Measurements from ENCODE around the gene AOC1. TPM values are rescaled to one million over a fixed set of nuclear protein-coding genes. Genes with fewer than 3 reads are reported as not detected.

The AOC1 gene
- total RNA-seq, 5 donors from 2014 or later (not counting 1 experiment from before 2014, with no cell fraction given) = 0.15 to 0.28 TPM; not detected in 3

DNA sequence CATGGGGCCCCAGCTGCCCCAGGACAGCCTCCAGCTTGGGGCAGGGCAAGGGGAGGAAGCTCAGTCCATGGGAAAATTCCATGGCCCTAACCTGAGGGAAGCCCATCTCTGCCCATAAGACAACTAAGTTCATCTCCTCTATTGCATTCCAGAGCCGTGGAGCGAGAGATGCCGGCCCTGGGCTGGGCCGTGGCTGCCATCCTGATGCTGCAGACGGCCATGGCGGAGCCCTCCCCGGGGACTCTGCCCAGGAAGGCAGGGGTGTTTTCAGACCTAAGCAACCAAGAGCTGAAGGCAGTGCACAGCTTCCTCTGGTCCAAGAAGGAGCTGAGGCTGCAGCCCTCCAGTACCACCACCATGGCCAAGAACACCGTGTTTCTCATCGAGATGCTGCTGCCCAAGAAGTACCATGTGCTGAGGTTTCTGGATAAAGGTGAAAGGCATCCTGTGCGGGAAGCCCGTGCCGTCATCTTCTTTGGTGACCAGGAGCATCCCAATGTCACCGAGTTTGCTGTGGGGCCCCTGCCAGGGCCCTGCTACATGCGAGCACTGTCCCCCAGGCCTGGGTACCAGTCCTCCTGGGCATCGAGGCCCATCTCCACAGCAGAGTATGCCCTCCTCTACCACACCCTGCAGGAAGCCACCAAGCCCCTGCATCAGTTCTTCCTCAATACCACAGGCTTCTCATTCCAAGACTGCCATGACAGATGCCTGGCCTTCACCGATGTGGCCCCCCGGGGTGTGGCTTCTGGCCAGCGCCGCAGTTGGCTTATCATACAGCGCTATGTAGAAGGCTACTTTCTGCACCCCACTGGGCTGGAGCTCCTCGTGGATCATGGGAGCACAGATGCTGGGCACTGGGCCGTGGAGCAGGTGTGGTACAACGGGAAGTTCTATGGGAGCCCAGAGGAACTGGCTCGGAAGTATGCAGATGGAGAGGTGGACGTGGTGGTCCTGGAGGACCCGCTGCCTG is 4.3 kb downstream of the AOC1 start:
- Histone ChIP-seq H3K4me1 (ENCODE audit: control insufficient read depth in 1 of 2, extremely low read depth in 1 of 2, insufficient read depth in 2 of 2, low read length in 2 of 2) (no peaks in the 10 kb centered on the region), H3K27ac (ENCODE audit: low read length) (no peak overlapping the region), H3K36me3 (ENCODE audit: control insufficient read depth in 2 of 2, extremely low read depth in 1 of 2, insufficient read depth in 1 of 2, low read length in 1 of 2) (no peaks in the 10 kb centered on the region), H3K4me3 (ENCODE audit: control insufficient read depth in 1 of 2, extremely low read depth in 1 of 2, low read length in 1 of 2) (no peak overlapping the region), H3K27me3 (replicated peaks in 1 of 2; ENCODE audit: control insufficient read depth in 2 of 2, extremely low read depth in 1 of 2, insufficient read depth in 2 of 2, low read length in 1 of 2) (peaks cover 0 to 62% of the 10 kb centered on the region in 2 experiments), H3K9me3 (no peaks in the 10 kb centered on the region)
- ChIA-PET CTCF (no interaction called here), POLR2A (no interaction called here)
- Mint-ChIP-seq H3K27me3 (peaks cover 20 to 28% of the 10 kb centered on the region in 2 donors), H3K4me1 (no peaks in the 10 kb centered on the region), H3K9me3 (no peaks in the 10 kb centered on the region), H3K27ac (no peak overlapping the region), H3K36me3 (no peaks in the 10 kb centered on the region), H3K4me3 (no peak overlapping the region)
- ATAC-seq (replicated peaks in 1 of 4) = no peak
- 85% methylated on average over 23 of the region's 26 CpGs for WGBS (ENCODE audit: insufficient coverage)
- no peak for DNase-seq

DNA sequence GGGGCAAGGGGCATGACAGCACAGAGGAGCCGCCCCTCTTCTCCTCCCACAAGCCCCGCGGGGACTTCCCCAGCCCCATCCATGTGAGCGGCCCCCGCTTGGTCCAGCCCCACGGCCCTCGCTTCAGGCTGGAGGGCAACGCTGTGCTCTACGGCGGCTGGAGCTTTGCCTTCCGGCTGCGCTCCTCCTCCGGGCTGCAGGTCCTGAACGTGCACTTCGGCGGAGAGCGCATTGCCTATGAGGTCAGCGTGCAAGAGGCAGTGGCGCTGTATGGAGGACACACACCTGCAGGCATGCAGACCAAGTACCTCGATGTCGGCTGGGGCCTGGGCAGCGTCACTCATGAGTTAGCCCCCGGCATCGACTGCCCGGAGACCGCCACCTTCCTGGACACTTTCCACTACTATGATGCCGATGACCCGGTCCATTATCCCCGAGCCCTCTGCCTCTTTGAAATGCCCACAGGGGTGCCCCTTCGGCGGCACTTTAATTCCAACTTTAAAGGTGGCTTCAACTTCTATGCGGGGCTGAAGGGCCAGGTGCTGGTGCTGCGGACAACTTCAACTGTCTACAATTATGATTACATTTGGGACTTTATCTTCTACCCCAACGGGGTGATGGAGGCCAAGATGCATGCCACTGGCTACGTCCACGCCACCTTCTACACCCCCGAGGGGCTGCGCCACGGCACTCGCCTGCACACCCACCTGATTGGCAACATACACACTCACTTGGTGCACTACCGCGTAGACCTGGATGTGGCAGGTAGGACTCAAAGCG is 5.1 kb downstream of the AOC1 start:
- H3K9me3 ChIP-seq = no peaks in the 10 kb centered on the region
- ATAC-seq (replicated peaks in 1 of 4) (no peak), DNase-seq (no peak)
- H3K27me3 Mint-ChIP-seq = peaks cover 12 to 23% of the 10 kb centered on the region in 2 donors
- no peaks in the 10 kb centered on the region for H3K36me3 ChIP-seq (ENCODE audit: control insufficient read depth in 2 of 2, extremely low read depth in 1 of 2, insufficient read depth in 1 of 2, low read length in 1 of 2)
- CTCF ChIA-PET = no interaction called here
- WGBS (ENCODE audit: insufficient coverage) = 94% methylated on average over 34 of the region's 43 CpGs
- H3K27me3 ChIP-seq (replicated peaks in 1 of 2; ENCODE audit: control insufficient read depth in 2 of 2, extremely low read depth in 1 of 2, insufficient read depth in 2 of 2, low read length in 1 of 2) = peaks cover 0 to 56% of the 10 kb centered on the region in 2 experiments
- no peaks in the 10 kb centered on the region for H3K4me1 Mint-ChIP-seq
- H3K4me3 ChIP-seq (ENCODE audit: control insufficient read depth in 1 of 2, extremely low read depth in 1 of 2, low read length in 1 of 2) = no peak overlapping the region
- H3K36me3 Mint-ChIP-seq = no peaks in the 10 kb centered on the region
- no peak overlapping the region for H3K27ac Mint-ChIP-seq
- no peak overlapping the region for H3K27ac ChIP-seq (ENCODE audit: low read length)
- H3K9me3 Mint-ChIP-seq = no peaks in the 10 kb centered on the region
- H3K4me3 Mint-ChIP-seq = no peak overlapping the region
- no peaks in the 10 kb centered on the region for H3K4me1 ChIP-seq (ENCODE audit: control insufficient read depth in 1 of 2, extremely low read depth in 1 of 2, insufficient read depth in 2 of 2, low read length in 2 of 2)
- POLR2A ChIA-PET = no interaction called here

DNA sequence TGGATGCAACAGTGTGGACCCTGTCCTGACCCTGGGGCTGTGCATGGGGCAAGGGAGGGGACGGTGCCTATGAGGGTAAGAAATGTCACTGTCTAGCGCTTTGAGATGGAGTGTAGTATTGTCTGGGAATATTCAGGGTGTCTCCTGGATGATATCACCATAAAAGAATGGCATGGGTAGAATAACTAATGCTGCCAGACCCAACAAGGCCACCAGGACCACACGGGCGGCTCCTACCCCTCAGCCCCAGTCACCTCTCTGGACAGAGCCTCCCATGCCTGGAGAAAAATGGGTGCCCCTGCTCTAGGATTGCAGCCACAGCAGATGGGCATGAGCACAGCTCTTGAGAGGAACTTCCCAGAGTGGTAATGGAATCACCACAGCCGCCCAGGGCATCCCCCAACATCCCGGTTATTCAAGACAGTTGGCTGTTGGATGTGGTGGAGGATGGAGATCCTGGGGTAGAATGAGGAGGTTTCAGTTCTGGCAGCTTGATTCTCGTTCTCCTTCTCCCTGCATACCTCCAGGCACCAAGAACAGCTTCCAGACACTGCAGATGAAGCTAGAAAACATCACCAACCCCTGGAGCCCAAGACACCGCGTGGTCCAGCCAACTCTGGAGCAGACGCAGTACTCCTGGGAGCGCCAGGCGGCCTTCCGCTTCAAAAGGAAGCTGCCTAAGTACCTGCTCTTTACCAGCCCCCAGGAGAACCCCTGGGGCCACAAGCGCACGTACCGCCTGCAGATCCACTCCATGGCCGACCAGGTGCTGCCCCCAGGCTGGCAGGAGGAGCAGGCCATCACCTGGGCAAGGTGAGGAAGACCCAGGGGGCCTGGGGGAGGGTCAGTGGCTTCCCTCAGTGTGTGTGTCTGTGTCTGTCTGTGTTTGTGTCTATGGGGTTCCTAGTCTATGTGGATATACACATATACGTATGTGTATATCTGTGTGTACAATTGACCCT is 6.2 kb downstream of the AOC1 start:
- Mint-ChIP-seq H3K4me3 (no peak overlapping the region), H3K4me1 (no peaks in the 10 kb centered on the region), H3K9me3 (no peaks in the 10 kb centered on the region), H3K36me3 (no peaks in the 10 kb centered on the region), H3K27me3 (peaks cover 13 to 23% of the 10 kb centered on the region in 2 donors), H3K27ac (no peak overlapping the region)
- Histone ChIP-seq H3K27ac (ENCODE audit: low read length) (no peak overlapping the region), H3K36me3 (ENCODE audit: control insufficient read depth in 2 of 2, extremely low read depth in 1 of 2, insufficient read depth in 1 of 2, low read length in 1 of 2) (no peaks in the 10 kb centered on the region), H3K9me3 (no peaks in the 10 kb centered on the region), H3K4me3 (ENCODE audit: control insufficient read depth in 1 of 2, extremely low read depth in 1 of 2, low read length in 1 of 2) (no peak overlapping the region), H3K27me3 (replicated peaks in 1 of 2; ENCODE audit: control insufficient read depth in 2 of 2, extremely low read depth in 1 of 2, insufficient read depth in 2 of 2, low read length in 1 of 2) (peaks cover 0 to 54% of the 10 kb centered on the region in 2 experiments), H3K4me1 (ENCODE audit: control insufficient read depth in 1 of 2, extremely low read depth in 1 of 2, insufficient read depth in 2 of 2, low read length in 2 of 2) (no peaks in the 10 kb centered on the region)
- ChIA-PET CTCF (interaction anchor here in 1 of 2 donors (0.6 kb wide), 1 partner anchor 79 kb away, joined by 3 read pairs; no protein-coding TSS in a partner anchor), POLR2A (no interaction called here)
- 76% methylated on average over 11 of the region's 18 CpGs for WGBS (ENCODE audit: insufficient coverage)
- DNase-seq = no peak
- ATAC-seq (replicated peaks in 1 of 4) = no peak

DNA sequence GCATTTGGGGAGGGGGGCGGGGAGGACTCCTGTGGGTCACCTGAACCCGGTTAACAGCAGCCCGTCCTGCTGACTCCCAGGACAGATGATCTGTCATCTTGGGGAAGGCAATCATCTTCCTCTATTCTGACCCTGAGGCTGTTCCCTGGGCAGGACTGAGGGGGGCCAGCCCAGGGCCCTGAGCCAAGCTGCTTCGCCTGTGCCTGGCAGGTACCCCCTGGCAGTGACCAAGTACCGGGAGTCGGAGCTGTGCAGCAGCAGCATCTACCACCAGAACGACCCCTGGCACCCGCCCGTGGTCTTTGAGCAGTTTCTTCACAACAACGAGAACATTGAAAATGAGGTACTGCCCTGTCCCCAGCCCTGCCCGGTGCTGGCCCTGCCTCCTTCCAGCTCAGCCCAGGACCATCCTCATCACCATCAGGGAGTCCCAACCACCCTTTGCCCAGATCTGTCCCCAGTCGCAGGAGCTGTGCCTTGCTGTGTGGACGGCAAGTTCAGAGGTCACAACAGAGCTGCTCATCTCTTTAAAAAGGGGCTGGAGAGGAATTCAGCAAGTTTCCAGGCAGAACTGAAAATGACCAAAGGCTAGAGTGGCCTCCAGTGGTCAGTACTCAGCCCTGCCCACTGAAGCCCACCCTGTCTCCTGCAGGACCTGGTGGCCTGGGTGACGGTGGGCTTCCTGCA is 8.1 kb downstream of the AOC1 start:
- Mint-ChIP-seq H3K36me3 (no peaks in the 10 kb centered on the region), H3K4me1 (no peaks in the 10 kb centered on the region), H3K27ac (no peak overlapping the region), H3K9me3 (no peaks in the 10 kb centered on the region), H3K4me3 (no peak overlapping the region), H3K27me3 (peaks cover 13 to 25% of the 10 kb centered on the region in 2 donors)
- Histone ChIP-seq H3K4me3 (ENCODE audit: control insufficient read depth in 1 of 2, extremely low read depth in 1 of 2, low read length in 1 of 2) (no peak overlapping the region), H3K36me3 (ENCODE audit: control insufficient read depth in 2 of 2, extremely low read depth in 1 of 2, insufficient read depth in 1 of 2, low read length in 1 of 2) (no peaks in the 10 kb centered on the region), H3K27me3 (replicated peaks in 1 of 2; ENCODE audit: control insufficient read depth in 2 of 2, extremely low read depth in 1 of 2, insufficient read depth in 2 of 2, low read length in 1 of 2) (peaks cover 0 to 52% of the 10 kb centered on the region in 2 experiments), H3K27ac (ENCODE audit: low read length) (no peak overlapping the region), H3K9me3 (no peaks in the 10 kb centered on the region), H3K4me1 (ENCODE audit: control insufficient read depth in 1 of 2, extremely low read depth in 1 of 2, insufficient read depth in 2 of 2, low read length in 2 of 2) (no peaks in the 10 kb centered on the region)
- ATAC-seq (replicated peaks in 1 of 4) (no peak), DNase-seq (no peak)
- WGBS (ENCODE audit: insufficient coverage) = 66% methylated on average over 7 of the region's 14 CpGs
- CTCF ChIA-PET = no interaction called here
- POLR2A ChIA-PET = no interaction called here

DNA sequence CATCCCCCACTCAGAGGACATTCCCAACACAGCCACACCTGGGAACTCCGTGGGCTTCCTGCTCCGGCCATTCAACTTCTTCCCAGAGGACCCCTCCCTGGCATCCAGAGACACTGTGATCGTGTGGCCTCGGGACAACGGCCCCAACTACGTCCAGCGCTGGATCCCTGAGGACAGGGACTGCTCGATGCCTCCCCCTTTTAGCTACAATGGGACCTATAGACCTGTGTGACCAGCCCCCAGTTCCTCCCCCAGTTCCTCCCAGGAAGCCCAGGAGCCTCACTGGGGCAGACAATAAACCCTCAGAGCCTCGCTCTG is 8.6 kb downstream of the AOC1 start:
- ChIA-PET POLR2A (no interaction called here), CTCF (no interaction called here)
- Histone ChIP-seq H3K27ac (ENCODE audit: low read length) (no peak overlapping the region), H3K36me3 (ENCODE audit: control insufficient read depth in 2 of 2, extremely low read depth in 1 of 2, insufficient read depth in 1 of 2, low read length in 1 of 2) (no peaks in the 10 kb centered on the region), H3K27me3 (replicated peaks in 1 of 2; ENCODE audit: control insufficient read depth in 2 of 2, extremely low read depth in 1 of 2, insufficient read depth in 2 of 2, low read length in 1 of 2) (peaks cover 0 to 50% of the 10 kb centered on the region in 2 experiments), H3K4me3 (ENCODE audit: control insufficient read depth in 1 of 2, extremely low read depth in 1 of 2, low read length in 1 of 2) (no peak overlapping the region), H3K4me1 (ENCODE audit: control insufficient read depth in 1 of 2, extremely low read depth in 1 of 2, insufficient read depth in 2 of 2, low read length in 2 of 2) (no peaks in the 10 kb centered on the region), H3K9me3 (no peaks in the 10 kb centered on the region)
- no peak for DNase-seq
- Mint-ChIP-seq H3K4me1 (no peaks in the 10 kb centered on the region), H3K9me3 (no peaks in the 10 kb centered on the region), H3K36me3 (no peaks in the 10 kb centered on the region), H3K27me3 (peaks cover 11 to 24% of the 10 kb centered on the region in 2 donors), H3K27ac (no peak overlapping the region), H3K4me3 (no peak overlapping the region)
- 91% methylated on average over 8 of the region's 9 CpGs for WGBS (ENCODE audit: insufficient coverage)
- no peak for ATAC-seq (replicated peaks in 1 of 4)

Data from T-cell (primary cell).